ENCODE measurements around the gene CCDC85A. TPM values are rescaled to one million over a fixed set of nuclear protein-coding genes. Genes with fewer than 3 reads are reported as not detected.

Gene CCDC85A
- polyA plus RNA-seq, 6 donors from 2014 or later, result not detected

DNA sequence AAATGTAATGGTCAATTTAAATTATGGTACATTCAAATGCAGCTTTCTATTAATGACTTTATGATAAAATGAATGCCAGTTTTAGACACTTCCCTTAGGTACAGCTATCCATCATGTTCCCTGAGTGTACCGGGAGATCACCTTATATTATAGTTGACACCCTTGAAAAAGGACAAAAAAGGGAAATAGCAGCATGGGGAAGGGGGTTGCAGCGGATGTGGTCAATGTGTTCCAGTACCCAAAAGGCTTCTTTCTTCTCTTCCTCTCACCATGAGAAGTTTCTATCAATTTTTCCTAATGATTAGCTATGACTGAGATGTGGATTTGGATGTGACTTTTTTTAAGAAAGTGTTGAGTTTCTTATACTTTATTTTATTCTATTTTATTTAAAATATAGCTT is 154.4 kb downstream of the CCDC85A start:
- DNase-seq, result no peak
- peaks cover 0 to 4% (median 0%) of the 10 kb centered on the region in 7 donors for H3K9me3 Mint-ChIP-seq
- no peak overlapping the region for H3K4me3 Mint-ChIP-seq
- no peaks in the 10 kb centered on the region for H3K27me3 Mint-ChIP-seq
- ATAC-seq (ENCODE audit: low read depth in 2 of 2), result no peak
- no peaks in the 10 kb centered on the region for H3K36me3 Mint-ChIP-seq
- no peaks in the 10 kb centered on the region for H3K4me1 Mint-ChIP-seq
- no peak overlapping the region for H3K27ac Mint-ChIP-seq

DNA sequence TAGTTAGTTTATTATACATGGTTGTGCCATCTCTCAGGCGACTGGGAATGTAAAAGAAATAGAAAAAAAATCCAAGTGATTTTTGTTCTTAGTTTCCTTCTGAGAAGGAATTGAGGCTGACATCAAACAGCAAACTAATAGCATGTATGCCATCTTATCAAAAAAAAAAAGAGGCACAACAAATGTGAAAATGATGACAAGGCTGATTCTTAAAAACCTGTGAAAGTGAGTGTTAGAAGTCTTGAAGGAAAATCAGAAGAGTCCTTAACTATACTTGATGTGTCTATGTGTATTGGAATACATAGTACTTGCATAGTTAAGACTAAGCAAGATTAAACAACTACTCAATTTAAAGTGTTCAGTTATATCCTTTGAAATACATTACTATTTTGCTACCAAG is 161.0 kb downstream of the CCDC85A start:
- DNase-seq (no peak), ATAC-seq (ENCODE audit: low read depth in 2 of 2) (no peak)
- Mint-ChIP-seq H3K4me1 (no peaks in the 10 kb centered on the region), H3K4me3 (no peak overlapping the region), H3K9me3 (peaks cover 0 to 2% (median 0%) of the 10 kb centered on the region in 7 donors), H3K36me3 (no peaks in the 10 kb centered on the region), H3K27me3 (no peaks in the 10 kb centered on the region), H3K27ac (no peak overlapping the region)

DNA sequence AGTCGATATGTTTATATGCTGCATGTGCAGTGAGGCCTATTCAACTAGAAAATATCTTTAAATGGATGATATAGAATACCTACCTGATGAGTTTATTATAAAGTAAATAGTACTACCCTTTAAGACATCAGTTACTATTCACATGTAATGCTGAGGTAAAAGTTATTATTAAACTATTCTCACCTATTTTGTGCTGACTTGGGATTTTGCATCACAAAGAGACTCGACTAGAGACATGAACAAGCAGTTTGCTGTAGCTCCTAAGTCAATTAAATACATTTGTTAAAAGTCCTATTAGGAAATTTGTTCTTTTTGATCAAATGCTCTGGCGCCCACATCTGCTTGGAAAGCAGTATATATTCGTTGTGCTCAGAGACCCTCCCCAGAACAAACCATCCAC is 164.1 kb downstream of the CCDC85A start:
- no peaks in the 10 kb centered on the region for H3K27me3 Mint-ChIP-seq
- H3K4me3 Mint-ChIP-seq, result no peak overlapping the region

DNA sequence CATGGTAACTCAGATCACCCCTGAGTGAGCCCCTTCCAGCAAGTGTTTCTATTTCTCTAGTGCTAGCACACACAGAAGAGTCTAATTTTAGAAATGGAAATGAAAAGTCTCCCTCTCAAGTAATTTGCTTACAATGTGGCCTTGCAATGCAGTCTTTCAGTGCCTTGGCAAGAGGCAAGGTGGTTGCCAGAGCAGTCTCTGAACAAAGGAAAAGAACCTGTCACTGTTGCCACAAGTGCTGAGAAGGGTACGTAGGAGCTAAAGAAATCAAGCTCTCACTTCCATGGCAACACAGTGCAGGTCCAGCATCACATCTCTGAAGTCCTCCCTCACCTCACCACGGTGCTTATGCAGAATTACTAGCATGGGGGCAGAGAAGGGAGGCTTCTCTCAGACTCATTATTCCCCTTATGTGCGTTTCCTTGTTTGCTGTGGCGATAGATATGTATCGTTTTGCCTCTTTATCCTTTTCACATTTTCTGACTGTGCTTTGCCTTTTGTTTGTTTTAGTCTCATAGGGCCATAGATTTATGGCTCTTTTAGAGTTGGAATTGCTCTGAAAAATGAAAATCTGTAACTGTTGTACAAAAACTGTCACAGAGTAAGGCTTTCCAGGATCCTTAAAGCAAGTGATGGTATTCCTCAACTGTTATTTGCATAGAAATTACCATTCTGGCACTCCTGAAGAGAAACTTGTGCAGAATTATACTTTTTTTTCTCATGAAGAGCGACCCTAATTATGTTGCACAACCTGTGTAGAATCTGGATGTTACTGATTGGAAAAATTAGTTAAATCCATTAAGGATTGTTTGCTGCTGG is 164.8 kb downstream of the CCDC85A start:
- H3K27ac Mint-ChIP-seq, result no peak overlapping the region
- no peak for DNase-seq
- peaks cover 0 to 4% (median 0%) of the 10 kb centered on the region in 7 donors for H3K9me3 Mint-ChIP-seq
- H3K36me3 Mint-ChIP-seq, result no peaks in the 10 kb centered on the region
- no peaks in the 10 kb centered on the region for H3K27me3 Mint-ChIP-seq
- no peaks in the 10 kb centered on the region for H3K4me1 Mint-ChIP-seq
- no peak overlapping the region for H3K4me3 Mint-ChIP-seq
- no peak for ATAC-seq (ENCODE audit: low read depth in 2 of 2)

More for the DNA sequence above, 164.1 kb downstream of the CCDC85A start:
- H3K4me1 Mint-ChIP-seq, result no peaks in the 10 kb centered on the region
- H3K9me3 Mint-ChIP-seq, result peaks cover 0 to 2% (median 0%) of the 10 kb centered on the region in 7 donors
- ATAC-seq (ENCODE audit: low read depth in 2 of 2) (no peak), DNase-seq (no peak)
- H3K36me3 Mint-ChIP-seq, result no peaks in the 10 kb centered on the region
- no peak overlapping the region for H3K27ac Mint-ChIP-seq

DNA sequence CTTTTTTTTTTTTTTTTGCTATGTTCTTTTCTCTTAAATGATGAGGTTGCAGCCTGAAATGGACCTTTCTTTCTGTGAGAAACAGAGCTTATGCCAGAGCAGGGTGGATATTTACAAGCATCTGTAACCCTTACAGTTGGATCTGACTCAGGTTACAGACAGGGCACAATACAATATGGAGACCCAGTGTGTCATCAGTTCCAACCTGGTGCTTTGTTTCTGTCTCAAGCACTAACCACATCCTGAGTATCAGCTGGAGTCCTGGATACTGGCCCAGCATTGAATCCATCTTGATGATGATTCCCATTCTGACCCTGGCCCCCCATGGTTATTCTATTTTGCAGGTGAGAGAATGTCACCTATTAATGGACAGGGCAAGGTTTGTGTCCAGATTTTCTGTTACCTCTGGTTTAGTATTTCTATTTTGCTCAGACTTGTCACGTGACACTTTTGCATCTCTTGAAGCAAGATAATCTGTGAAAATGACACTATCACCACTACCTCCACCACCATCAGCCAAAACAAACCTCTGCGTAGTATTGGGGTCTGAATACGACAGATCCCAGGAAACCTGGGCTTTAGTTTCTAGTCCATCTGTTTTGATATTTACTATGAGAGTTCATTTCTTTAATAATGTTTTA is 174.0 kb downstream of the CCDC85A start:
- H3K9me3 Mint-ChIP-seq, result peaks cover 0 to 16% (median 4%) of the 10 kb centered on the region in 7 donors
- H3K36me3 Mint-ChIP-seq, result no peaks in the 10 kb centered on the region
- H3K4me3 Mint-ChIP-seq, result no peak overlapping the region
- H3K27ac Mint-ChIP-seq, result no peak overlapping the region
- DNase-seq (no peak), ATAC-seq (ENCODE audit: low read depth in 2 of 2) (no peak)
- H3K27me3 Mint-ChIP-seq, result no peaks in the 10 kb centered on the region
- no peaks in the 10 kb centered on the region for H3K4me1 Mint-ChIP-seq

DNA sequence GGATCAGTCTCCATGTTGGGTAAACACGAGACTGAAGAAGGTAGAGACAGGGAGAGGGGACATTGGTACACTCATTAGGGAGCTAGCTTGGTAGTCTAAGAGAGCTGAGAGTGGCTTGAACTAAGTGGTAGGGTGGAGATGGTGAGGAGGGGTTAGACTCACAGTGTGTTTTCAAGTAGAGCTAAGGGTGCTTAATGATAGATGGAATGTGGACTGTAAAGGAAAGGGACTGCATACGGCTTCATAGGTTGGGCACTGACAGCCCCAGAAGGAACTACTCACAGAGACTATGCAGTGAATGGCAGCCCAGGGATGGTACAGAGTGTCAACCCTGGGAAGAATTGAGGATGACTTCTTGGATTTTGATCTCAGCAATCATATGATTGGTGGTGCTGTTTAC is 178.1 kb downstream of the CCDC85A start:
- Mint-ChIP-seq H3K27me3 (no peaks in the 10 kb centered on the region), H3K4me1 (no peaks in the 10 kb centered on the region), H3K27ac (no peak overlapping the region), H3K4me3 (no peak overlapping the region), H3K9me3 (peaks cover 0 to 12% (median 4%) of the 10 kb centered on the region in 7 donors), H3K36me3 (no peaks in the 10 kb centered on the region)
- ATAC-seq (ENCODE audit: low read depth in 2 of 2) (no peak), DNase-seq (no peak)

DNA sequence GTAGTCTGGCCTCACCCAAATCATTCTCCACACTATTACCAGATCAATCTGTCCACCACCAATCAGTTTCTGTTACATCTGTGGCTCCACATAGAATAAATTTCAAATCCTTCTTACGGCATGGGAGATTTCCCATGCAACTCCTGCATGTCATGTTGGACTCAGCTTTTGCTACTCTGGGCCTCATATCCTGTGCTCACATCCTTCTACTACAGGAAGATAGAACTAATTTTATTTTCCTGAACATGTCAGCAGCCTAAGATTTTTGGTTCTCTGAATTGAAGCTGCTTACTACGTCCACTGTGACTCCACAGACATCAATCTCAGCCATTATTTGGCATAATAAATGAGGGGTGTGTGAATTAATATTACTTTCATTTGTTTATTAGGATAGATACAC is 181.1 kb downstream of the CCDC85A start:
- H3K4me1 Mint-ChIP-seq, result no peaks in the 10 kb centered on the region
- H3K36me3 Mint-ChIP-seq, result no peaks in the 10 kb centered on the region
- ATAC-seq (ENCODE audit: low read depth in 2 of 2) (no peak), DNase-seq (no peak)
- no peak overlapping the region for H3K27ac Mint-ChIP-seq
- H3K9me3 Mint-ChIP-seq, result peaks cover 0 to 12% (median 3%) of the 10 kb centered on the region in 7 donors
- H3K27me3 Mint-ChIP-seq, result no peaks in the 10 kb centered on the region
- no peak overlapping the region for H3K4me3 Mint-ChIP-seq

DNA sequence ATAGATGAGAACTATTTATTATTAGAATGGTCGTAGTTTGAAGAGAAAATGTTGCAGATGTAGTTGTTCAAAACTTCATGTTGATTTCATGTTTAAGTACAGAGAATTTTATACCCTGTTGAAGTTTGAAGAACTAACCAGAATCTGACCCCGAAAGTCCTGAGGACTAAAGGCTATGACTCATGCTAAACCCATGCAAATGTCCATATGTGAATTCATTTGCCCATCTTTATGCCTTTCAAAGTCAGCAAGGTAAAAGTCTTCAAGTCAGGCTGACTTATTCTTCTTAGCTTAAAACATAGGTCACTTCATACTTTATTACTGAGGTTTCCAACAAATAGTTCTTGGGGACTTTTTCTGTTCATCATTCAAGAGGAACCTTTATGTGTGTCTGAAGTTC is 185.5 kb downstream of the CCDC85A start:
- Mint-ChIP-seq H3K27me3 (no peaks in the 10 kb centered on the region), H3K4me3 (no peak overlapping the region), H3K9me3 (peaks cover 0 to 7% (median 2%) of the 10 kb centered on the region in 7 donors), H3K27ac (no peak overlapping the region), H3K4me1 (no peaks in the 10 kb centered on the region), H3K36me3 (no peaks in the 10 kb centered on the region)
- DNase-seq, result no peak
- no peak for ATAC-seq (ENCODE audit: low read depth in 2 of 2)

DNA sequence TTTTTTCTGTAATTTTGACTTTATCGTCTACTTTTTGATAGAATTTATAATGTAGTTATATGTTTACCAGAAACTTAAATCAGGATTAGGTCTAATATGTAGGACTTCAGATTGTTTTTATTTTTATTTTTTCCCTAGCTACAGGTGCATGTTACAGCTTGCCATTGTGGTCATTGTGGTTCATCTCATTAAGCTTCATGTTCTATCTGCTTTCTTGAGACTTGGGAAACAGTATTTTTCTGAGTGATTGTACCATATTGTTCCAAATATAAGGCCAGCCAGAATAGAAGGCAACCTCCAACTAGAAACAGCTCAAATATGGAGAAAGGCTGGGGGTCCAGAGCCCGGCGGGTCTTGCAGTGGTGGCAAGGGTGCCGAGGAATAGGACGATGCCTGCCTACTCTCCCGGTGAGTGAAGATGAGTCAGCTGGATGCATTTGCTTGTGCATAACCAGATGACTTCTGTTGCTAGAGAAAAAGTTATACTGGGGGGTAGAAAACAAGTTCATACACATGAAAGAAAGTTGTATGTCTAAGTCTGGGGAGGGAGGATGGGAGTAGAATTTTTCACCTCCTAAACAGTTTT is 188.4 kb downstream of the CCDC85A start:
- Mint-ChIP-seq H3K27me3 (no peaks in the 10 kb centered on the region), H3K4me1 (no peaks in the 10 kb centered on the region), H3K27ac (no peak overlapping the region), H3K36me3 (no peaks in the 10 kb centered on the region), H3K9me3 (peaks cover 0 to 7% (median under 1%) of the 10 kb centered on the region in 7 donors), H3K4me3 (no peak overlapping the region)
- no peak for ATAC-seq (ENCODE audit: low read depth in 2 of 2)
- DNase-seq, result no peak

DNA sequence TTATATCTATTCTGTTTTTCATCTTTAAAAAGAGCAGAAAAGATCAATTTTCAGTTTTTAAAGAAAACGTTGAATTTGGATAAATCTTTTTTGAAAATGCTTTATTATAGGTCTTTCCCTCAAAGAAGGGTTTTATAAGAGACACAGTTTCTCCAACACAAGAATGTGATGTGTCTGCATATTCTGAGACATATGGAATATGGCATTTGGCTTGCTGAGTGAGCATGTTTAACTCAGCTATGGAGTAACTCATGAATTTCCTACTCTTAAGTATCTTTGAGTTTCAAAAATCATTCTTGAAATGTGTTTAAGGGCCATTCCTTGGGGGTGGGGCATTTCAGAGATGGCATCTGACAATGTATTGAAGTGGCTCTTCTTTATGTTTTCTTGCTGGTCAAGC is 191.5 kb downstream of the CCDC85A start:
- Mint-ChIP-seq H3K4me3 (no peak overlapping the region), H3K36me3 (no peaks in the 10 kb centered on the region), H3K9me3 (peaks cover 0 to 7% (median 0%) of the 10 kb centered on the region in 7 donors), H3K27me3 (no peaks in the 10 kb centered on the region), H3K27ac (no peak overlapping the region), H3K4me1 (no peaks in the 10 kb centered on the region)
- ATAC-seq (ENCODE audit: low read depth in 2 of 2), result no peak
- DNase-seq, result no peak

DNA sequence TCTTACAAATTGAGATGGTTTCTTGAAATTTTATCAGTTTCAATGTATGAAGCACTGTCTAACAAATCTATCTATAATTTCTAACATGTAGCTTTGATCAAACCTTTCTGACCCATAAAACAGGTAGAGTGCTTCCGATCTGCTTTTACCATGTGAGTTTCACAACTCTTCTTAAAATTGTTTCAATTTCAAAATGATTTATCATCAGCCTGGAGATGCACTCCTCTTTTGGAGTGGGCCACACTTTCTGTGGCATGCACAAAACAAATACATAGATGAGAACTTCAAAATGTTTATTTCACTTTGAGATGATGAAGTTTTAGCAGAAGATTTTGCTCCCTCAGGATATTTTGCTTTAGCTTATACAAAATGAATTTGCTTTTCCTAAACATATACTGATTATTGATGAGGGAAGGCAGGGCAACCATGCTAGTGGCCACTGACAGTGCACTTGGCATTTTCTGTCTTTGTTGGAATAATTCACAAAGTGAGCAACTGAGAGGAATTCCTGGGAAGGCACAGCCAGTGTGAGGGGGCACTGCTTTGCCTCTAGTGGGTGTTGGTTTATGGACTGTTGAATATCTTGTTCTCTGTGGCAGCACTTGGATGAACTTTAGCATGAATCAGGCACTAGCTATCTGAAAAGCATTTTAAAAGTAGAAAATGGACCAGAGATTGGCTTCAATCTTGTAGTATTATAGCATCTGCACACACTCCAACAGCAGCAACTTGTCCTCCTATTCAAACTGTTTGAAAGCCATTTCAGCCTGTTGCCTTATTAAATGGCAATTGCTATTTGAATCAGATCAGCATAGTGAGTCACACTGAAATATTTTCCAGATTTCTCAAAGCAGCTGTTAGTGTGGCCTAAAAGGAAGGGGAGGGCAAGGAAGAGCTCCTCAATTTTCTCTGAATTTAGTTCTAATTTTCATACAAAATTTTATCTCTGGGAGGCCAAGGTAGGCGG is 193.2 kb downstream of the CCDC85A start:
- no peaks in the 10 kb centered on the region for H3K4me1 Mint-ChIP-seq
- ATAC-seq (ENCODE audit: low read depth in 2 of 2) (no peak), DNase-seq (no peak)
- no peak overlapping the region for H3K4me3 Mint-ChIP-seq
- no peaks in the 10 kb centered on the region for H3K36me3 Mint-ChIP-seq
- H3K27me3 Mint-ChIP-seq, result no peaks in the 10 kb centered on the region
- H3K27ac Mint-ChIP-seq, result no peak overlapping the region
- peaks cover 0 to 7% (median 0%) of the 10 kb centered on the region in 7 donors for H3K9me3 Mint-ChIP-seq

DNA sequence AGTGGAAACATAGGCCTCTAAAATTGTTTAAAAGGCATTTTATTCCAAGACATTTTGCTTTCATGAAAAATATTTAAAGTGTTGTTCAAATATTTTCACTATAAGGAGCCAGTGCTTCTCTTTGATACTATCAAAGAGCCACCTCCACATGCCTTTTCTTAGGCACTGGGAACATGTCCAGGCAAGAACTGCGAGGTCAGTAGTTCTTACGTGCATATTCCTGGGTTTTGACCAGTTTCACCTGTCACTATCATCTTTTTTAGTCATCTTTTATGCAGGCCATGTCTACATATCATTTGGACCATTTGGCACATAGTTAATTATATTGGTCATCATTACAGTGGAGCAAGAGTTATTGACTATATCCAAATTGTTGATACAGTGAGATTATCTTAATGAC is 195.3 kb downstream of the CCDC85A start:
- Mint-ChIP-seq H3K36me3 (no peaks in the 10 kb centered on the region), H3K4me3 (no peak overlapping the region), H3K9me3 (peaks cover 0 to 2% (median 0%) of the 10 kb centered on the region in 7 donors), H3K27ac (no peak overlapping the region), H3K4me1 (no peaks in the 10 kb centered on the region), H3K27me3 (no peaks in the 10 kb centered on the region)
- no peak for ATAC-seq (ENCODE audit: low read depth in 2 of 2)
- DNase-seq, result no peak

DNA sequence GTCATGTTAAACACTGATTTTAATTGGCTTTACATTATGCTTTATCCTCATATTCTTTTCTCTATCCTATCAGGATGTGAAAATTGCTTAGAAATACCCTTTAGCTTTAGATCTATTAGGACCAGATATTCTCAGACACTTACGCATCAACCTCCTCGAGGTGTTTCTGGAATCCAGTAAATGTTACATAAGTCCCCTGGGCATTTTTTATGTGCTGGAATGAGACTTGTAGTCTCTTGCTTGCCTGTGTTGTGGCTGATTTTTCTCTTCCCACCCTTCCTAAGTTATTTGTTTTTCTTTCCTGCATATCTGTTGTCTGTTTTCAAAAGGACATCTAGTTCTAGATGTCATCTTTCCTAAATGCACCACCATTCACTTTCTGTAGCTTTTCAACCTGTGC is 197.1 kb downstream of the CCDC85A start:
- no peaks in the 10 kb centered on the region for H3K36me3 Mint-ChIP-seq
- H3K27me3 Mint-ChIP-seq, result no peaks in the 10 kb centered on the region
- no peaks in the 10 kb centered on the region for H3K4me1 Mint-ChIP-seq
- ATAC-seq (ENCODE audit: low read depth in 2 of 2) (no peak), DNase-seq (no peak)
- no peak overlapping the region for H3K27ac Mint-ChIP-seq
- no peak overlapping the region for H3K4me3 Mint-ChIP-seq
- H3K9me3 Mint-ChIP-seq, result peaks cover 0 to 4% (median 0%) of the 10 kb centered on the region in 7 donors

All from naive B cell (primary cell).